ENCODE measurements around the gene MLEC.
A peak's percentile ranks its signal among the peaks of the same experiment; 100 is the strongest.
"Not testable (repeated sequence)": the region's sequence is repeated elsewhere in the genome, so short reads cannot be mapped to it uniquely, and the experiment has no call there.

The MLEC gene

DNA sequence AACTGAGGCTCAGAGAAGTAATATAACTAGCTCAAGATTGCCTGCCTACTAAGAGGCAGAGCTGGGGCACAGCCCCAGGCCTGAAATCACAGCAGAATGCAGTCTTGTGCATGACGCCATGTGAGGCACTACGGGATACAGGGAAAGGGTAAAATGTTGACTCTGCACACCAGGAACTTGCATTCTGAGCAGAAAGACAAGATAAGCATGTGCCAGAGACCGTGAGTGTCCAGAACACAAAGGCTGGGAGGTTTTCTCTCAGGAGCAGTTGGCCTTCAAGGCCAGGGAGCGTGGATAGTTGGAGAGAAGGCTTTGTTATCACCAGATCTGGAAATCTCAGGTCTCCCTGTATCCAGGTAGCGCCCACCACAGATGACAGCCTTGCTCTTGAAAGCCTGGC, 23.2 kb upstream of the MLEC start:
- DNase-seq: no peak

DNA sequence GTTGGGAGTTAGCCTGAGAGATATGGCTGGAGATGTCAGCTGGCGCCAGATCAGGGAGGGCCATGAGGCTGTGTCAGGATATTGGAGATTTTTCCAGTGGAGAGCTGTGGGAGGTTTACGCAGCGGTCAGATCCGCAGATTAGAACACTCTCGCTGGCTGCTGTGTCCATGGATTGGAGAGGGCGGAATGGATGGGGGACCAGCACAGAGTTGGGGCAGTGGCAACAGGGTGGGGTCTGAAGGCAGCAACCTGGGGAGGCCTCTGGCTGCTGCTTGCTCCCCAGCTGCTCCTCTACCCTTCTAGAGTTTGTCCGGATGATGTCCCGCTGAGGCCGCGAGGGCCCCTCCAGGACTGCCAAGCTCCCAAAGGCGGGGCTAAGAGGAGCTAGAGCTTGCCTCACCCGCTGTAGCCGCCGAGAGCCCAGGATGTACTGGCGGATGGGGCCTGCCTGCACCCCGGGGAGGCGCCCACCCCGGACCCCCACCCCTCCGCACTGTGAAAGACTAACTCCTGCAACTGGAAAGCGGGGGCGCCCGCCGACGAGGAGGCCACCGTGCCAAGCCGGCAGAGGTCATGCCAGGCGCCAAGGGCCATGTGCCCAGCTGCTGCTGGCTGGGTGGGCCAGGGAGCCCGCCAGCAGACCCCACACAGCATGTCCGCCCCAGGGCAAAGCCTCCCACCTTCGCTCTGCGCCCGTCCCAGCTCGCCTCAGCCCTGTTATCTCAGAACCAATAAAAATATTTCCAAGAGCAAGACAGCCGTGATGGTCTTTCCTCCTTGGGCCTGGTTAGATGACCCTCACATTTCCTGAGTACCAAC, 20.2 kb upstream of the MLEC start:
- no peak for DNase-seq

DNA sequence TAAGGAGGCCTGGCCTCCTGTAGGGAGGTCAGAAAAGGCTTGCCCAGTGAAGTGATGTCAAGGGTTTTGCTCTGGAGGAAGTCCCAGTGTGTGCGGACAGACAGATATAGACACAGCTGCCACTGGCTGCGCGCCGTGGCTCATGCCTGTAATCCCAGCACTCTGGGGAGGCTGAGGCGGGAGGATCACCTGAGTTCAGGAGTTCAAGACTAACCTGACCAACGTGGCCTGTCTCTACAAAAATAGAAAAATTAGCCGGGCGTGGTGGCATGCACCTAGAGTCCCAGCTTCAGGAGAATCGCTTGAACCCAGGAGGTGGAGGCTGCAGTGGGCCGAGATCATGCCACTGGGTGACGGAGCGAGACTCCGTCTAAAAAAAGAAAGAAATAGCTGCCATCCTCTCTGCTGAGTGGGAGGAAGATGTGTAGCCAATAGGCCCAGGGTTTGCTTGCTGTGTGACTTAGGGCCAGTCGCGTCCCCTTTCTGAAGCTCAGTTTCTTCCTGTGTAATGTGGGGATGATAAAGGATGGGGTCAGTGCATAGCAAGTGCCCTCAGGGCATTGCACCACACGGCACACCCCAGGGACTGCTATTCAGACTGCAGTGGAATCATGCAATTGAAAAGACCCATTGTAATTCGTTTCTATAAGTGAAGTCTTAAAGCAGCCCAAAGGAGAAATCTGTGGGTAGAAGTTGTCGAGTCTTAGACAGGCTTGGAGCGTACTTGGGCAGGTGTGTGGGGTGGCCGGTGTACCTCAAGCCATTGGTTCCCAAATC, 18.7 kb upstream of the MLEC start:
- no peak for DNase-seq

DNA sequence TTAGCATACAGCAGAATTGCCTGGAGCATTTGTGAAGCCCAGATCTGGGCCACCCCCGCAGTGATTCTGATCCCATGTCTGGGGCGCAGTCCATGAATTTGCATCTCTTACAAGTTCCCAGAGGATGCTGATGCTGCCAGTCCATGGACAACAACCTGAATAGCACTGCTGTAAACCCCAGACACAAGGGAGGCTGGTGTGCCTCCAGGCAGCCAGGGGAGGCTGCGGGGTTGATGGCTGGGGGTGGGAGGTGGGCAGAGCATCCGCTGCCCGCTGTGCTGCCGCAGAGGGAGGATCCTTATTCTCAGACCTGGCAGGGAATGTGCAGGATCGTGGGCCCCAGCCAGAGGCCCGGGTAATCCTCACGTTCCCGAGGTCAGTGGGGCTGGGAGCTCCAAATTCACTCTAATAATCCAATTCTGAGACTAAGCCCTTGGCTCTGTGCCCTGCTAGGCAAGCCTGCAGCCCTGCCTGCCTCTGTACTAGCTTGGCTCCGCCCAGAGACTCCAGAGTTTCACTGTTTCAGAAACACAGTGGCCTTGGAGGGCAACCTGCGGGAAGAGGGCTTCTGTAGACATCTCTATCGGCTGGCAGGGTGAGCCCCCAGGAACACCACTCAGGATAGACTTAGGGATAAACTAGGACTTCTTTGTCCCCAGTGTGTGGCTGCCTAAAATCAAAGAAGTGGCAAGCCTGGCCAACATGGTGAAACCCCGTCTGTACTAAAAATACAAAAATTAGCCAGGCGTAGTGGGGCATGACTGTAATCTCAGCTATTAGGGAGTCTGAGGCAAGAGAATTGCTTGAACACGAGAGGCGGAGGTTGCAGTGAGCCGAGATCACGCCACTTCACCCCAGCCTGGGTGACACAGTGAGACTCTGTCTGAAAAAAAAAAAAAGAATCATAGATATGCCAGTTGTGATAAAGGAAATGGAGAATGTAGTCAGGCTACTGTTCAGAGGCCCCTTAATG, 17.8 kb upstream of the MLEC start:
- no peak for DNase-seq

DNA sequence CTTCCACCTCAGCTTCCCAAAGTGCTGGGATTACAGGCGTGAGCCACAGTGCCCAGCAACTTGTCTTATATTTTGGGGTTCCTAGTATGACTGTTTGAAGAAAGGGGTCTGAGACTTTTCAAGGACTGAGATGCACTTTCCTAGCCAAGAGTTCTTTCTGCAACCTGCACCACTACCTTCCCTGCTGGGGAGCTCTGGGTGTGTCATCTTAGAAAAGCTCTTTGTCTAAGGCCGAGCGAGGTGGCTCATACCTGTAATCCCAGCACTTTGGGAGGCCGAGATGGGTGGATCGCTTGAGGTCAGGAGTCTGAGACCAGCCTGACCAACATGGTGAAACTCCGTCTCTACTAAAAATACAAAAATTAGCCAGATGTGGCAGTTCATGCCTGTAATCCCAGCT, 16.7 kb upstream of the MLEC start:
- not testable (repeated sequence) for DNase-seq

DNA sequence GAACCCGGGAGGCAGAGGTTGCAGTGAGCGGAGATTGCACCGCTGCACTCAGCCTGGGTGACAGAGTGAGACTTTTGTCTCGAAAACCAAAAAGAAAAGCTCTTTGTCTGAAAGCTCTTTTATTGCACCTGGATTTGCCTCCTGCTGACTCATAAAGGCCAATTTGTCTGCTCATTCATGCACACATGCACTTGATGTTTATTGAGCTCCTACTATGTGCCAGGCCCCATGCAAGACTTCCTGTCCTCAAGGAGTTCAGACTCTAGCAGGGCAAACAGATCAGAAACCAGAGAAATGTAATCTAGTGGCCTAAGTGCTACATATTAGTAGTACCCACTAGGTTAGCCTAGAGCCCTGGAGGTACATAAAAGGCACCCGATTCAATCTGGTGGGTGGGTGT, 16.3 kb upstream of the MLEC start:
- no peak for DNase-seq

DNA sequence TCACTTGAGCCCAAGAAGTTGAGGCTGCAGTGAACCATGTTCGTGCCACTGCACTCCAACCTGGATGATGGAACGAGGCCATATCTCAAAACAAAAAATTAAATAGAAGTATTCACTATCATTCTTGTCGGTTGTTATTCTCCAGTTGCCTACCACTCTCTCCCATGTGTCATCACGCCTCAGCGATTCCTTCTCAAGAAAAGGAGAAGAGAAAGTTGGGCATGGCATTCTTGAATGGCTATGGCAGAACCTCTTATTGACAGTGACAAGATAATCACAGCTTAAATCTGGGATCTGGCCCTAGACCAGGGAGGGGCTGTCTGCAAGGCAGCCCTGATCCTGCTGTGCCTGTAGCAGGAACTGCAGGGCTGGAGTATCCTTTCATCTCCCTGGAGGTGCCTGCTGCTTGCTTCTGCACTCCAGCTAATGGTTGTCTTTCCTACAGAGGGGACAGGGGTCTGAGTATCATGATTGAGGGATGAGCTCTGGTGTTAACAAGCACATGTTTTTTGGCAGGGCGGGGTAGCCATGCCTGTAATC, 12.8 kb upstream of the MLEC start:
- DNase-seq: peak; percentile 22 to 38

DNA sequence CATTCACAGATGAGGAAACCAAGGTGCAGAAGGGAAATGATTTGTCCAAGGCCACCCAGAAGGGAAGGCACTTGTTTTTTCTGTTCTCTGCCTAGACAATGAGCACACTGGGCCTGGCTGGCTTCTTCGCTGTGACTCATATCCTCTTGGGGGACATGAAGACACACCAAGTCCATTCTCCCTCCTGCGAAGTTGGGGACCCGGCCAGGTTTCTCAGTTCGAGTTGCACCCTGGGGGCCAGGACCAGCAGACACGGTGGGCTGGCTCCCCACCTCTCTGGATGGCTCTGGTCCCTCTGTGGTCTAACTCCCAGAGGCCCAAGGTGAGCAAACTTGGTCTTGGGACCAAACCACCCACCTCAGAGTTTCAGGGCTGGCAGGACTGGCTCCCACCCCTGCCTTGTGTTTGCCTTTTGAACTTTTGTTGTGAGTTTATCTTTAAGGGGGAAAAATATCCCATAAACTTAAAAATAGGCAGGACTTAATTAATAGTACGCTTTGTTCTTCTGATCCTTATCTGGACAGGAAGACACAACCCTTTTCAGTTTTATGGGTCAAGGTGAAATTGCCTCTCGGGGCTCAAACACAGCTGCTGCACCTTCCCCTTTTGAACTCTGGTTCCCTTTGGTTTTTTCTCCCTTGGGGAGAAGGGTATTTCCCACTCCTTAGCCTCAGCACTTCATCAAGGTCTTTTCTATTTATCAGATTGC, 9.0 kb upstream of the MLEC start:
- DNase-seq: peak in 1 of 2 donors; percentile 34

DNA sequence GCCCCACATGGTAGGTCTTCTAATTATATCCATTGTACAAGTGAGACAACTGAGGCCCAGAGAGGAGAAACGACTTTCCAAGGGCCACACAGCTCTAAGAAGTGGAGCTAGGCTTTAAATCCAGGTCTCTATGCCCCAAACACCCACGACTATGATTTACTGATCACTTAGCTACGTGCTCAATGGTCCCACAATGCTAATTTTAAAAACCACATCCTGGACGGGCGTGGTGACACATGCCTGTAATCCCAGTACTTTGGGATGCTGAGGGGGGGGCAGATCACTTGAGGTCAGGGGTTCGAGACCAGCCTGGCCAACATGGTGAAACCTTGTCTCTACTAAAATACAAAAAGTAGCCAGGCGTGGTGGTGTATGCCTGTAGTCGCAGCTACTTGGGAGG, 8.4 kb upstream of the MLEC start:
- no peak for DNase-seq

DNA sequence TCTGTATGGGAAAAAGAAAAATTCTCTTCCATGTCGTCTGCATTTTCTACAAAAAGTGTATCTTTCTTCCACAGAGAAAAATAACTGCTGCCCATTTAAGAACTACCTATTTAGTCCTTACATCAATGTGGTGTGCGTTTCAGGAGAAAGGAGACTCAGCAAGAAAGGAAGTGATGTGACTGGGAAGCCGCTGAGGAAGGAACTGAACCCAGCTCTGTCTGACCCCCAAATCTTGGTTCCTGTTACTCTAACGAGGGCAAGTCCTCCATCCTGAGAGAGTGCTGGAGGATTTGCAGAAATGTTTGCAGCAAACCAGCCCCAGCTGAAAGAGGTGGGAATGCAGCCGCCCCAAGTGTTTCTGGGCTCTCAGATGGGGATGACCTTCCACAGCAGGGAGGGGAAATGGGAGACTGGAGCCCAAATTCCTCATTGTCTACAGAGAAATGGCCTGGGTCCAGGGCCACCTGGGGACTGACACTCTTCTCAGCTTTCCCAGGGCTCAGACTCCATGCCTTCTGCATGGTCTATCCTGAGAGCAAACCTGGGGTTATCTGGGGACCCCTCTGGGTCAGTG, 6.7 kb upstream of the MLEC start:
- no peak for DNase-seq

DNA sequence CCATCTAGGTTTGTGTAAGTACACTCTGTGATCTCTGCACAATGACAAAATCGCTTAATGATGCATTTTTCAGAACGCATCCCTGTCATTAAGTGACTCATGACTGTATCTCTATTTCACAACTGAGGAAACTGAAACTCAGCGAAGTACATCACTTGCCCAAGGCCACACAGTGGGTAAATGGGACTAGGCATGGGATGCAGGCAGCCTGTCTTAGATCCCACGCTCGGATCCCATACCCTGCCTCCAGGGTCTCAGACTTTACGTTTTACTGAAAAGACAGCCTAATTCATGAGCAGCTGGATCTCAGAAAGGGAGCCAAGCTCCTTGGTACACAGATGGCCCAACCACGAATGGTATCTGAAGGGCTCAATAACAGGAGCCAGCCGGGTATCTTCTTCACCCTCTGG, 2.4 kb upstream of the MLEC start:
- peak; percentile 86 to 92 for DNase-seq

DNA sequence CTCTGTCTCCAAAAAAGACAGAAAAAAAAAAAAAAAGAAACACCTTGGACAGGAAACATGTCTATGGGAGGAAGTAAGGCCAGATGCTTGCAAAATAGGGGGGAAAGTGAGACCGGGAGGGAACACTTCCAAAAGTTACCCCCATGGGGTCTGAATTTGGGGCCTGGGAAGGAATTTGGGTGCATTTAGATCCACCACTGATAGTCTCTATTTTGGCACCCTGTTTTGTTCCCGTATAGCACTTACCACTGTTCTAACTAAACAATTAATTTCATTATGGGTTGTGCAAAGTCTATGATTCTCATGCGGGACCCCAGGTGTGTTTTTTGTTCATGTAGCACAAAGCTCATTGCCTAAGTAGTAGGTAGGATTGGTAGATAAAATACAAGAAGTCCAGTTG, 1.4 kb upstream of the MLEC start:
- DNase-seq: no peak

DNA sequence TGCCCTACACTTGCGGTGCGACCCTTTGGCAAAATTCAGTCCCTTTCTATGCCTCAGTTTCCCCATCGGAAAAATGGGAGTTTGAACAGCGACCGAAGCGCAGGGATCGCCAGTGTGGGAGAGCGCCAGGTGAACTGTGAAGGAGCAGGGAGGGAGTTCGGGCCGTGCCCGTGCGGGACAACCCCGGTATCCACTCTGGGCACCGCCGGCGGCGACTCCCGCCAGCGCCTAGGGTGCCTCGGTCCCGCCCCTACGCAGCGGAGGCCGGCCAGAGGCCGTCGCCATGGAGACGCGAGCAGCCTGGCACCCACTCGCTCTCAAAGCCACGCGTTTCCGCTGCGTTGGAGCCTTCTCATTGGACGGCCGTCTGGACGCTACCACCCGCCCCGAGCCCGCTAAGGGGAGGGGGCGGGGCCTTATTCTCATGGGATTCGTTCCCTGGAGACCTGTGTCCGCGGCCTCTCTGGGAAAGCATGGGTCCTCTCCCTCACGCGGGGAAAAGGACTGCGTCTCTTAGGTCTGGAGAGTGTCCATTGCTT, 729 bp upstream of the MLEC start:
- peak; percentile 98 for DNase-seq

DNA sequence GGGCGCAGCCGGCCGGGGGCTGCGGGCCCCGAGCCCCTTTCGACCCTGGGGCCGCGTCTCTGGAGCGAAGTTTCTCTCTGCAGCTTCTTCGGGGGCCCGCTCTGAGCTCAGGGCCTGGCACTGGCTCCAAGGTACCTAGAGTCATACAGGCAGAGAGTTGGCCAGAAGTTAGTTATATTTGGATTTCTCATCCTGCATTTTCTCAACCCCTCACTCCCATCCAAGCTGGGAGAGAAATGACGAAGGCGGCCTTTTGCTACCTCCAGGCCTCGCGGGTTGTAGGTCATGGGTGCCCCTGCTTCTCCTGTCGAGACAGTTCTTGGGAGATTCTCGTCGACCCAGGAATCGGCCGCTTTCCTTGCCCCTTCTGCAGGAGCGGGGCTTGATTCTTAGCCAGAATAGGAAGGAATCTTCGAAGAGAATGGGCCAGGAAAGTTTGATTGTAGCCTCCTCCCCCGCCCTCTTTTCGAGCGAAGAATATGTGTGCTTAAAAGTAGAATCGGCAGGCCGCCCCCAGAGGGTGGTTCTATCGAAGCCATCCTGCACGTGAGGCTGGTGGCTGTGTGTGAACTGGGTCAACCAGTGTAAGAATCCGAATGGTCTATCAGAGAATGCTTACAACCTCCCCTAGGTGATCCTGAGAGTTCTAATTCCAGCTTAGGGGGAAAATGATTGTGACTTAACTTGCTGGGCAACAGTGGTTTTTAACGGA, 785 bp downstream of the MLEC start:
- DNase-seq: no peak

DNA sequence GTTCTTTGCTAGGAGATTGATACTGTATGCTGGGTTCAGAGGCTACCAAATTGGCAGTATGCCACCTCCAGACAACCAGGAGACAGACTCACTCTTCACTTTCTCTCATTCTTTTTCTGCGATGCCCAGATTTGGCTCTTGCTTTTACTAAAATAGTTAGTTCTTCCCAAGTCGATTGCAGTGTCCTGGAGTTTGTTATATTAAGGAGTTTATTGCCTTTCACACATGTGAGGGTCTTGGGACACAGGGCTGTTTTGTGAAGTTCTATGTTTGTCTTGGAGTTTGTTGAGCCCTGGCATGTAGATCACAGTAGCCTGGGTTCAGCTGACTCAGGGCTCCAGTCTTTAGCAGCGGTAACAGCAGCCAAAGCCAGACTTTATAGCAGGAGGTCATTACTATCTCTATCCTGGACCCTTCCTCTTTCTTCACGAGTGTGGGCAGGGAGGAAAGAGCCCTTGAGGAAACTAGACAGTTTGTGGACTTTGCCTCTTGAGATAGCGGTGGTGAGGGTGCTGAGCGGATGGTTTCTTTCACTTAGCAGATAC, 1.6 kb downstream of the MLEC start:
- DNase-seq: peak; percentile 37 to 44

DNA sequence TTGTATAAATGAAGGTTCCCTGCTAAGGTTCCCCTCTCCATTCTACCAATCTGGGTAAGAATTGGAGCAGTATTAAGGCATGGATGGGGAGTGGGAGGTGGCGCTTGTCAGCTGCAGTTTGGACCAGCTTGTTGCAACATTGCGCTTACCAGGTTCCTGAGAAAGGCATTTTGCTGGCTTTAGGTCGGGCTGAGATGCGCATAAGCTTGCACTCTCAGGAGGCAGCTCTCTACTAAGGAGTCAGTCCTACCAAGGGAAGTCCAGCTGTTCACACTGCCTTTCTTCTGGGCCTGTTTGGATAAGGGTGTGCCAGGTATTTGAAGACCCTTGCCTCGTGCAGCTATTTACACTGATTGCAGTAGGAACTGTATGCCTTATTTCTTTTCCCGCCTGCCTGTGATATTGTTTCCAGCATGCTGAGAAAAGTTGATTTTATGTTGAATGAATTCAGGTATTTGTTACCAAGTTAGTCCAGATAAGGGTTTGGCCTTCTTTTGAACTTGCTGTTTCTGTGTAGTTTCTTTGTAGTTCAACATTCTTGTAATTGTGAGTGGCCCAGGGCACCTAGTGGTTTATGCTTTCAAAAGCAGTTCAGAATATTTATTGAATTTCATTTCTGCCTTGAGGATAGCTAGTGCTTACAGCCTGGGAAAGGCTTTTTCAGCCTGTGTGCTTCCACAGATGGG, 2.6 kb downstream of the MLEC start:
- DNase-seq: no peak

DNA sequence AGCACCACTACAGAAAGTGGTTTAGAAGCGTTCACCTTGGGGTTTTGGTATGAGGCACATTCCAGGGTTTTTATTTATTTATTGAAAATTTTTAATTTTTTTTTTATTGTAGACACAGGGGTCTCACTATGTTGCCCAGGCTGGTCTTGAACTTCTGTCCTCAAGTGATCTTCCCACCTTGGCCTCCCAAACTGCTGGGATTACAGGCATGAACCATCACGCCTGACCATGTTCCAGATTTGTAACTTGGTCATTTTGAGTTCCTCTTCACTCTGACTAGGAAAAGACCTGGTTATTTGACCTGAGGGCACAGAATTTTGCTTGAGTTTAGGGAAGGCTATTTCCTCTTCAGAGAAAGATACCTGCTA, 3.1 kb downstream of the MLEC start:
- DNase-seq: no peak

DNA sequence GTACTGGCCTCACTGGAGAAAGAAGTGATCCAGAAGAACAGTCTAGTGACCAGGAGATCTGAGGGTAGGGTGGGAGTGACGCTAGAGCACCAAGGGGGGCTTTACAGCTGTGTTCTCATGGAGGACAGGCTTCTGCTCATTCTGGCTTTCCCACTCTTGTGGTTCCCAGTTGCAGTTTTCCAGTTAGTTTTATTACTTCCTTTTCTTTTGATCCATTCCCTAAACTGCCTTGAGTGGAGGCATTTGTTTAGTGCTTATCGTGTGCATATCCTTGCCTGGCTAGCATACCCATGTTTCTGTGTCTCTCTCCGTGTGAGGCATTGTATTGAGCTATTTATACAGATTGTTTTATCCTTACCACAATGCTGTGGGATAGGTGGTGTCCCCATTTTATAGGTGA, 4.0 kb downstream of the MLEC start:
- no peak for DNase-seq

DNA sequence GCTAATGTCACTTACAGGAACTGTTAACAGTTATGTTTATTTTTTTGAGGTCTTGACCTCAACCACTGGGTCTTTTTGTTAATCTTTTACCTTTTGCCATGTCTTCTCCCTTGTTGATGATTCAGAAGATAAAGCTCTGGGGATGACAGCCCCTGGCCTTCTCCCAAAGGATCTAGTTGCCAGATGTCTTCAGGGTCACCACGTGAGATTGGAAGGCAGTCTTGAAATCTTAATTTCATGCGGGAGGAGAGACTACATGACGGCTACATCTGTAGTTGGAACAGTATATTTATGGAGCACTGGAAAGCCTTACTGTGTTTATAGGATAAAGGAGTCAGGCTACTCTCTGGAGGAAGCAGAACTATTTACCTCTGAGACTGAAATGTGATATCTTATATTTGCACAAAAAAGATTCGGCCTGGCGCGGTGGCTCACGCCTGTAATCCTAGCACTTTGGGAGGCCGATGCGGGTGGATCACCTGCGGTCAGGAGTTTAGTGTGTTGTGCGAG, 5.6 kb downstream of the MLEC start:
- no peak for DNase-seq

DNA sequence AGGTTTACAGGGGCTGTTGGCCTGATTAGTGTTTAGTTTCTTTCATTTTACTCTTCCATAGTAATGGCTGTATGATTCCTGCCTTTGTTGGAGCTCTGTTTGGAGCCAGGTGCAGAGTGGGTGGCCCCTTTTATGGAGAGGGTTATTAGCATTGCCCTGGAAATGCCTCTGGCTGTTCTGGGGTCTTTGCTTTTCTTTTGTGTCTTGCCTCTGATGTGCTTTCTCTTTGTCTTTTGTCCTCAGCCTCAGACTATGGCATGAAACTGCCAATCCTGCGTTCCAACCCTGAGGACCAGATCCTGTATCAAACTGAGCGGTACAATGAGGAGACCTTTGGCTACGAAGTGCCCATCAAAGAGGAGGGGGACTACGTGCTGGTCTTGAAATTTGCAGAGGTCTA, 6.9 kb downstream of the MLEC start:
- no peak for DNase-seq

Measured in inflammatory macrophage treated with lipopolysaccharide for 1 hour (primary cell).